HG03025 (cell line): ENCODE data around the gene ABHD17A.
A peak's percentile ranks its signal among the peaks of the same experiment; 100 is the strongest.
"Not testable (repeated sequence)": the region's sequence is repeated elsewhere in the genome, so short reads cannot be mapped to it uniquely, and the experiment has no call there.

Experiments
- ATAC-seq: cut with Tn5 transposase; IDR thresholded peaks from one replicate; pipeline ENCODE4 v1.9.1; 2021; ENCODE audit warnings: mild to moderate bottlenecking, moderate library complexity; ENCODE audit not compliant: unreplicated experiment, low FRiP score

The ABHD17A gene

DNA sequence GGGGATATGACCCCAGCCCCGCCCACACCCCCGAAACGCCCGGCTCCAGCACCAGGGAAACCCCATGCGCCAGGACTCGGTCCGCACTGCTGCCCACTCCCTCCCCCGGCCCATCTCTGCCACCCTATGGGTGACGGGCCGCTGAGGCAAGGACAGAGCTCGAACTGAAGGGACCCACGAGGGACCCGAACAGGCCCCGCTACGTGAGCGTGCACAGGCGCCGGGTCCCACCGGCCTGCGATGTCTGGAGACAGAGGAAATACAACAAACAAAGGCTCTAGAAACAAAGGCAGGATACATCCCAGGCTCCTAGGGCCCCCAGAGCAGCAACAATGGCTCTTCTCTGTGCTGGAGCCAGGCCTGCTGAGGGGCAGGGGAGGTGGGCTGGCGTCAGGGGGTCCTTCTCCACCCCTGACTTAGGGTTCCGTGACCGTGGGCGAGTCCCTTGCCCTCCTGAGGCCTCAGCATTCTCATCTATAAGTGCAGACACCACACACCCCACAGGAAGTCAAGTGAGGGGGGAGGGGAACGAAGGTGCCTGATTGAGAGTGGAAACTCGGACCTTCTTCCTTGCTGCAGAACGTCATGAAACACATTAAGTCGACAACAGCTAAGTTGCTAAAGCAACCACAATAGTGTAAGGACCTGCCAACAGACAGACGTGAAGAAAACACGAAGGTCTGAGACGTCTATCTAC, 3.1 kb downstream of the ABHD17A start:
- ATAC-seq: no peak

DNA sequence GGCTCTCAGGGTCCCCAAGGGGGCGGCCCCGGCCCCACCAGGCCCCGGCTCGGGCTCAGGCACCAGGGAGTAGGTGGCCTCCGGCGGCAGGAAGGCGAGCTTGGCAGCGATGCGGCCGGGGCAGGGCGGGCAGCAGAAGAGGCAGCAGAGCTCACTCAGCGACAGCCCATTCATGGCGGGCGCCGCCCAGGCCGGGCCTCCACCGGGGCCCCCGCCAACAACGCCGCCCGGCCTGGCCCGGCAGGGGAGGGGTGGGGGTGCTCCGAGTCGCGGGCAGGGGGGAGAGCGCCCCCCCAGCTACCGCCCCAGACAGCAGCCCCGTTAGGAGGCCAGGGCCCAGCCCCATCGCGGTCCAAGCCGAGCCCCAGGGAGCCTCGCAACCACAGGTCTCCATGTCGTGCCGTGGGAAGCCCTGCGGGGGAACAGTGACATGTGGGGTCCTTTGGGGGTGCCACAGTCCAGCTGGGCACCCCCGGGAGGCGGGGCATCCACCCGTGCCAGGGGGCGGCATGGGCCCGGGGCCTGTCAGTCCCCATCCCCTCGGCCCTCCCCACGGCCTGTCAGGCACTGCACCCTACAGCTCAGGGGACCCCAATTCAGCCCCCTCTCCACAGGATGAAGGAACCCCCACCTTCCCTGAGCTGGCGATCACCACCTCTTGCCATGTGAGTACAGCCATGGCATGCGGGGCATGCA, 3.8 kb downstream of the ABHD17A start:
- not testable (repeated sequence) for ATAC-seq

DNA sequence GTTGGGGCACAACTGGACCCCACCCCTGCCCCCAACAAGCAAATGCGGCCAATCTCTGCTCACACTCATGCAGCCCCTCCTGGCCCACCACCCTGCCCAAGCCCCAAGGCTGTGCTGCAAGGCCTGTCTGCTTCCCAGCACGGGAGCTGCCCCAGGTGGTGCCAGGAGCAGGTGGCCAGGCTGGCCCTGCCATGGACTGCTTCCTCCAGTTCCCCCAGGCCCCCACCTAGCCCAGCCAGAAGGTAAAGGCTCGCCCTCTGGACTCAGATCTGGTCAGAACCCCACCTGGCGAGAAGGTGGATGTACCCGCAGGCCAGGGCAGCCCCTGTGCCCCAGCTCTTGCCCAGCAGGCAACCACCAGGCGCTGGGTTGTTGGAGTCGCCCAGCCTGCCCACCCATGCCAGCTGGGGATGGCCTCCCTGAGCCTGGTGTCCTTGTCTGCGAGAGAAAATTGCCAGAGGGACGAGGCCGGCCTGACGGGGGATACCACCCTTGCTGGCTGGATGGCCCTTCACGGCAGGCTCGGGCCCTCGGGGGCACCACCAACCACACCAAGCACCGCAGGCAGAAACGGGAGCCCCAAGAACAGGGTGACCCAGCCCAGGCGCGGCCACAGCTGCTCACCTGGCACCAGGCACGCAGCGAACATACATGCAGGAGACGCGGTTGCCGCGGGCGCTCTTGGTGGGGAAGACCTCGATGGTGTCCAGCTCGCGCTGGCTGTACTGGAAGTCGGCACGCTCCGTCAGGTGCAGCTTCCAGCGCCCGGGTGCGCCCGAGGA, 4.5 kb downstream of the ABHD17A start:
- no peak for ATAC-seq

DNA sequence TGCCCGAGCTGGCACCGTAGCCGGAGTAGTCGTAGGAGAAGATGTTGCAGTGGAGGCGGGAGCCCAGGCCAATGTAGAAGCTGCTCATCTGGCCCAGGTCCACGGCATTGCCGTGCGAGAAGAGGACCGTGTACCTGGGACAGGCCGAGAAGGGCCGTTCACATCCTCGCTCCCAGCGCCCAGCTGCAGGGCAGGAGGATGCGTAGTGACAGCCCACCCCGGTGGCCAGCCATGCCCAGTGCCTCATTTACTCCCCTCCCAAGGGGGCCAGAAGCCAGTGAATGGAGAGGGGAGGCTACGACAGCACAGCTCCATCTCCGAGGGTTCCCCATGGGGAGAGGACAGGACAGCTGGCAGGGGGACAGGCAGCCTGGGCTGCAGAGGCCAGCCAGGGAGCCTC, 5.3 kb downstream of the ABHD17A start:
- ATAC-seq: not testable (repeated sequence)

DNA sequence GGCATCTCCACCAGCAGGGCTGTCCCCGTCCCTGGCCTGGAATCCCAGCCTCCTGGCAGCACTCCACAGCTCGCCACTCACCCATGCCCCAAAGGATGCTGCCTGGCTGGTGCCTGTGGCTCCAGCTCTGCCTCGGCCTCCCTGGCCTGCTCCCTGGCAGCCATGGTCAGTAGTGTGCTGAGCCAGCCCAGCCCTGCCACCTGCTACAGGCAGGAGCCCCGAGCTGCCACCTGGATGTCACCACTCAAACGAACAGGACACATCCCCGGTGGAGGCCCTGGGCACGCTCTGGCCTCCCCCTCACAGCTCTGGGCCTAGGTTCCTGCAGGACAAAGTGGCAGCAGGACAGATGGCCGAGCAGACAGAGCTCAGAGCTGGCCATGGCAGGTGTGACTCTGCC, 6.7 kb downstream of the ABHD17A start:
- not testable (repeated sequence) for ATAC-seq

DNA sequence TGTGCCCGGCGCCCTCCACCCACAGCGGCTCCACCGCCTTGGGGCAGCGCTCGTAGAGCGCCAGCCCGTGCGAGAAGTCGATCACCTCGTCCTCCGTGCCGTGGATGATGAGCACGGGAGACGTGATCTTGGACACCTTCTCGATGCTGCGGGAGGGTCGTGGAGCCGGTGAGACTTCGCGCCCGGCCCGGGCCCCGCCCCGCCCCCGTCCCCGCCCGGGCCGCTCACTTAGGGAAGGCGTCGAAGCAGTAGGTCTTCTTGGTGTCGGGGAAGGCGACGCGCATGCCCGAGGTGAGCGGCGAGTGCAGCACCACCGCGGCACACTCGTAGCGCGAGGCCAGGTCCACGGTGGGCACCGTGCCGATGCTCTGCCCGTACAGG, 8.0 kb downstream of the ABHD17A start:
- ATAC-seq: not testable (repeated sequence)

DNA sequence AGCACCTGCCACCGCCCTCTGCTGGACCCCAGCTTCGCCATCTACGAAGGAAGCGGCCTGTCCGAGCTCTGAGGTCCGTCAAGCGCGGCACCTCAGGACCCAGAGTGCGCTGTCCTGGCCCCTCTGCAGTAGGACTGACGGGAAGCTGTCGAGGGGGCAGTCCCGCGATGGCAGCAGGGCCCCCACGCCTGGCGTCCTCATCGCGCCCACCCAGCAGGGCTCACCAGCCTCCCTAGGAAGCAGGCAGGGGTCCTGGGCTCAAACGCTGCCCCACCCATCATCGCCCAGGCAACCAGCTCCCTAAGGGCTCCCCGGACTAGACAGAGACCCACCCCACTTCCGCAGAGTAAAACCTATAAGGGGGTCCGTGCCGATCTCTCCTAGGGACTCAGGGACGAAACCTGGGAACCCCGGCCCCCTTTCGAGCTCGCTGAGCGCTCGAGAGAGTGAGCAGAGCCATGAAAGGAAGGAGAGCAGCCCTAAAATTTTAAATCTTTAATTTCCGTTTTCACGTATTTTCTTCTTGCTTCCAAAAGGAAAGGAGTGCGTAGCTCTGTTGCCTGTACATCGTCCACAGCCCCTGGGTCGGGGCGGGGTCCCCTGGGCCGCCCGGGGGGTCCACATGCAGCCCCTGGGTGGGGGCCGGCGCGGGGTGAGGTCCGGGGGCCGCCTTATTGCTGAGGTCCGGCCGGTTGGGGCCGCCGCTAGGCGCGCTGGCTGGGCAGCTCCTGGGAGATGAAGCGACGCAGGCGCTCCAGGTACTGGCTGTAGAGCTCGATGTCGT, 8.6 kb downstream of the ABHD17A start:
- ATAC-seq: not testable (repeated sequence)

DNA sequence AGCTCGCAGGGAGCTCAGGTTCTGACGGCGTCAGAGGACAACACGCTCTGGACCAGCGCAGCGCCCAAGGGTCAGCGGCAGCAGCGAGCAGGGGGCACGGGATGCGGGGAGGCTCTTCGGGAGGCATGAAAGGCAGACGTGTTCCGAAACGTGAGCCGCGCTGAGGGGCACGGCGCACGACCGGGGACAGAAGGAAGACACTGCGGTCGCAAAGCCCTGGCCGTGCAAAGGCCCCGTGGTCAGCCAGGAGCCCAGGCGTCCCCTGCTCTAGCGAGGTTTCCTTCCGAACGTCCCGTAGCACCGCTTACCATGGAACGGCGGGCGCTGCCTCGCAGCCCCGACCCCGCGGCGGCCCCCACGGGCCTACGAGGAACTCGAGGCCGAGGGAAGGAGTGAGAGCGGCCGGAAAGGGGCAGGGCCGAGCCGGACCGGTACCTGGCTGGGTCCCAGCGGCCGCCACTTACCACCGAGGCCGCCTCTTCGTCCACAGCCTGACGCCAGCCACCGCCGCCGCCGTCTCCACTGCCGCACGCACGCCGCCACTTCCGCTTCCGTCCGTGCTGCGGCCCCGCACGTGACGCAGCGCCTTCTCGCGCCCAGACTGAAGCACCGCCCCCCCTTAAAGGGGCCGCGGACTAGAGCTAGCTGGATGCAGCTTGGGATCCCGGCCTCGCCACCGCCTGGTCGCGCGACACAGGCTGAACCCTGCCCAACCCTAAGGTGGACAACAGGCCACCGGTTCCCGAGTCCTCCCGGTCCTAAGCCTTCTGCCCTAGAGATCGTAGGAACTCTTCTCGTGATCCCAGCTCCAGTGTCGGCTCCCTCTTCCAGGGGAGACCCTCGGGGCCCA, 9.4 kb downstream of the ABHD17A start:
- peak; percentile 68 for ATAC-seq

DNA sequence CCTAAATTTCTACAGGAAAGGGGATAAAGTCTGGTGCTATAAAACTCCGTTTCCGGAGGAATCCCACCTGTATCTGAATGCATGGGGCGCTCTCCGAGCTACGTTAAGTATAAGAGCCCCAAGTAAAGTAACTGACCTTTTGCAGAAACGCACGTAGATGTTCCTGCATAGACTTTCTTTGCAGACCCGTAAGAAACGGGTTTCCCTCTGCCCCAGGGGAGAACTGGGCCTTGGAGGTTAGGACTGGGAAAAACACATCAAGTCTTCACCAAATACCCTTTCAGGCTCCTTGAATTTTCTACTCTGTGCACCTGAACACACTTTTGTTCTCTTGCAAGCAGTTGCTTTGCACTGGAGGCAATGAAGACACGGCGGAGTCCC, 10.0 kb downstream of the ABHD17A start:
- not testable (repeated sequence) for ATAC-seq

DNA sequence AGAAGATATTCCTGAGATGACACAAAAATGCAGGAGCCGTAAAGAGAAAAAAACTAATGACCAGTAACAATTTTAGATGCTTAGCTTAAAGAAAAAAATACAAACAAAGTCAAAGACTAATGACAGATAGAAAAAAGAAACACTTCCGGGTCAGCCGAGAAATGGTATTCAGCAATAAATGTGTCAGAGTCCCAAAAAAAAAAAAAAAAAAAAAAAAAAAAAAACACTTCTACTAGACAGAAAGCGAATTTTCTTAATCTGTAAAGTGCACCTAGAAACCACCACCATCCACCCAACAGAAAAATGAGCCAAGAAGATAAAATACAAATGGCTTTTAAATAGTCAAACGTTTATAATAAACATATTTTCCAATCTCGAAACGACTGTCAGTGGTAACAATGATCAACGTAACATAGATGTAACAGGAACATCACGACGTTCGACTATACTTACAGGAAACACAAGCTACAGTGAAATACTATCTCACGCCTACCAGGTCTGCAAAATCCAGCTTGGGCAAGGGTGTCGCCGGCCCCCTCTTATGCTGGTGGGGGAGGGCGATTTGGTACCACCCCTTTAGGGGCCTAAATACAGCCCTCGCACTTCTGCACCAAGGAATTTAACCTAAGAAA, 10.6 kb downstream of the ABHD17A start:
- ATAC-seq: no peak

DNA sequence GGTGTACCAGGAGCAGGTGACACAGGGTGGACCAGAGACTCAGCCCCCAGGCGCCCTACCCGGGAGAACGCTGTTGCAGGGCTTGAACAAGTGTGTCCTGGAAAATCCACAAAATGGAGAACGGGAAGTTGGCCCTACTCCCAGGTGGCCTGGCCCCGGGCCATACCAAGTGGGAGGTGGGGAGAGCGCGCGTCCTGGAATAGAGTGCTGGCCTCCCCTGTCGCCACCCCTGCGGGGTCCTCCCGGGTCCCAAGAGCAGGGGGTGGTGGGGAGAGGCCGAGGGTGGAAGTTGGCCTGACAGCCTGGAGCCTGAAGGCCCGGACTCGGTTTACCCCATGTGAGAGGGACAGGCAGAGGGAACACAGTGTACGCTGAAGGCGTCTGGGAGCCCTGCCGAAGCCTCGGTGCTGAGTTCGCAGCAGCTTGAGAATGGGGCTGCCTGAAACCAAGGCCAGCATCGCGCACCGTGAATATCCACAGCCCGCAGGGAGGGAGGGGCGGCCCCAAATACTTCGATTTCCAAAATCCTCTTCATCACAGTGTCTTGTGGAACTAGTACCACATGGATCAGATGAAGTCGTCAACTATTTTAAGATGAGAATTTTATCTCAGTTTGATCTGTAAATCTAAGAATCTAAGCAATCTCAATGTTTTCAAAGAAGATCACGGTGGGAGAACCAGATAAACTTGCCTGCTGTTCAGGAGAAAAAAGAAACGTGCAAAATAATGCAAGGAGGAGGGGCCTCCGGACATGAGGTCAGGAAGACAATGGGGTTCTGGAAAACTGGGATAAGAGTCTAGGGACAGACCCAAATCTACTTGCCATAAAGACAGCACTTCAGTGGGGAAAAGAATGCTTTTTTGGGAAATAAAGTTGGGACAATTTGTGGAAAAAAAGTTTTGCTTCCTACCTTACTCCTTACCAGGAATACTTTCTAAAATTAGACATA, 11.5 kb downstream of the ABHD17A start:
- no peak for ATAC-seq

DNA sequence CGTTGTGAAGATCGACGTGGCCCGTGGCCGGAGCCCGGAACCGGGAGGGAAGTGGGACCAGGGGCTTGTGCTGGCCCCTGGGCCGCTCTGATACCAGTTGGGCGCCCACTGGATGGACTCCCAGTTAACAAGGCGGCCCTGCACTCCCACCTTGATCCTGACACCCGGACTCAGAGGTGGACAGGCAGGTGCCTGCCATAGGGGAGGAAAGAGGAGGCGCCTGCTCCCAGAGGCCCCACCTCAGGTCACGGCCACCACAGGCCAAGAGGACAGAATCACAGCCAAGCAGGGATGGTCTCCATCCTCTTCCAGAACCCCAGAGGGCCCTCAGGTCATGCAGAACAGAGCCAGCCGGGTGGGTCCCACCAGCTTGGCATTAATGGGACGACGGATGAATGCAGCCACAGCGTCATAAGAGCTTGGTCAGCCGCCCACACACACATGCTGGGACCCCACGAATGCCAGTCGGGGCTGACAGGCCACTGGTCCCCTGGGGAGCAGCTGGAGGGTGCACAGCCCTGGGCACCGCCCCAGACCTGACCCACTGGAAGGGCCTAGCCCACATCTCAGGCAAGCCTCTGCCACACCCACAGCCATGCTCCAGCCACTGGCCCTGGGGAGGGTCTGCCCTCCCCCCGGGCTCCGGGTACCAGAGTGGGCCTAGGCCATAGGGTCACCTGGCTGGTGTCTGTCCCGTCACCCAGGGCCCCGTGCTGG, 12.3 kb downstream of the ABHD17A start:
- ATAC-seq: no peak

DNA sequence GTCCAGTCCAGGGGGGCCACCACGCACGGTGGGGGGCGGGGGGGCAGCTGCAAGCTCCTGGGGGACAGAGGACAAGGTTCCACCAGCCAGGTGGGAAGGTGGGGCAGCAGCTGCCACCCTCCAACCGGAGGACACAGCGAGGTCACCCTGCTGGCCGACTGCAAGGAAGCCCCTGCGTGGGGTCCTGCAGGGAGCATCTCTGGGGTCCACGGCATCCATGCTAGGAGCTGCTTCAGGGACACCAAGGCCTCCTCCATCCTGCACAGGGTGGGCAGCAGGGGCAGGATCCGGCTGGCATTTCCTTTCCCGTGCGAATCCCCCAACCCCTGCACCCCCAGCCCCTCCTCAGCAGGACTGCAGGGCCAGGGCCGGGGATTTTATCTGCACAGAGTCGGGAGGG, 13.7 kb downstream of the ABHD17A start:
- ATAC-seq: no peak

DNA sequence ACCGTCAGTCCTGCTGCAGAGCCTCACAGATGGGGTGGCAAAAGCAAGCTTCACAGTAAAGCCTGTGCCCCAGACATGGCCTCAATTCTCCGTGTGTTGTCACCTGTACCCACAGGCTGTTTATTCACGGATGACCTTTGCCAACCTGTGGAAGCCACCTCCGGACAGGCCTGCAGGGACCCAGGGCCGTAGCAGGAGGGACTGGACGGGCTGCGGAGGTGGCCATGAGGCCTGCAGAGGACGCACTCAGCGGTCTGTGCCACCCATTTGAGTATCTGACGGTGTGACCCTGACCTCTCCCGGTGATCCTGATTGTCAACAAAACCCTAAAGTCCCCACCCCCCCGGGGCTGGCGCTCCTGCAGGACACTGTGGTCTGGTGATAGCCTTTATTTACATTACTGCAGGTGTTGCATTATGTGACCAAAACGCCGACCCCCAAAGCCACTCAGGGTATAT, 14.1 kb downstream of the ABHD17A start:
- ATAC-seq: no peak

DNA sequence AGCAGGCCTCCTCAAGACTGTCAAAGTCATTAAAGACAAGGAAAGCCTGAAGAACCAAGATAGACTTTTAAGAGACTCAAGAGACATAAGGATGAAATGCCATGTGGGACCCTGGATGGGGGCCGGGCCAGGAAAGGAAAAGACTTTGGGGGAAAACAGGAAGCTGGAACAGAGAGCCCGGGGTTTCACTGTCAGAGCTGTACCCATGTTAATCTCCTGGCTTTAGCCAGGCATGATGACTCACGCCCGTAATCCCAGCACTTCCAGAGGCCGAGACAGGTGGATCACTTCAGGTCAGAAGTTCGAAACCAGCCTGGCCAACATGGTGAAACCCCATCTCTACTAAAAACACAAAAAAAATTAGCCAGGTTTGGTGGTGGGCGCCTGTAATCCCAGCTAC, 16.3 kb downstream of the ABHD17A start:
- ATAC-seq: no peak

DNA sequence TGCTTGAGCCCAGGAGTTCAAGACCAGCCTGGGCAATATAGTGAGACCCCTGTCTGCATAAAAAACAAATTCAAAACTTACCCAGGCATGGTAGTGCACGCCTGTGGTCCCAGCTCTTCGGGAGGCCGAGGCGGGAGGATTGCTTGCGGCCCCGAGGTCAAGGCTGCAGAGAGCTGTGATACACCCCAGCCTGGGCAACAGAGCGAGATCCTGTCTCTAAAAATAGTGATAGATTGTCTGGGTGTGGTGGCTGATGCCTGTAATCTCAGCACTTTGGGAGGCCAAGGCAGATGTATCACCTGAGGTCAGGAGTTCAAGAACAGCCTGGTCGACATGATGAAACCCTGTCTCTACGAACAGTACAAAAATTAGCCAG, 18.0 kb downstream of the ABHD17A start:
- ATAC-seq: no peak

DNA sequence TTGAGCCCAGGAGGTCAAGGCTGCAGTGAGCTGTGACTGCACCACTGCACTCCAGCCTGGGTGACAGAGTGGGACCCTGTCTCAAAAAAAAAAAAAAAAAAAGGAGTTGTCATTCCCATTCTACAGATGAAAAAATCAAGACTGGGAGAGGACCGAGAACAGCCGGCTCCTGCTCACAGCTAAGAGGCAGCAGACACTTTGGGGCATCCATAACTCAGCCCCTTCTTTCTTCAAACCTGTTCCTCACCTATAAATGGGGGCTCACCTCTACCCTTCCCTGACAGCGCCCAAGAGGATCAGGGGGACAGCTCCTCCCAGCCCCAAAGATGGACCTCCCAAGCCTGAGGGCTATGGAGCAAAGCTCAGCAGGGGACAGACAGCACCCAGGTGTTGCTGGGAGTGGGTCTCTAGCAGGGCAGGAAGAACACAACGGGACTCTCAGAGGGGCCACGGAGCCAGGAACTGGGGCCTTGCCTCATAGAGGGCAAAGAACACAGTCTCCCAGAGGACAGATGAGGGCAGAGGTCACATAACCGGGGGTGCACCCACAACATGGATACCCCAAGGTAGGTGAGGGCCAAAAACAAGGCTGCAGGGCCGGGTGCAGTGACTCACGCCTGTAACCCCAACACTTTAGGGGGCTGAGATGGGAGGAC, 18.5 kb downstream of the ABHD17A start:
- no peak for ATAC-seq
